SKM-1 (cell line): ENCODE data around the gene LNX1.

Experiments used
- DNase-seq: peaks from one replicate; lab custom pipeline; 2025; ENCODE audit not compliant: unreplicated experiment; lab: John Stamatoyannopoulos, UW

Gene LNX1

DNA sequence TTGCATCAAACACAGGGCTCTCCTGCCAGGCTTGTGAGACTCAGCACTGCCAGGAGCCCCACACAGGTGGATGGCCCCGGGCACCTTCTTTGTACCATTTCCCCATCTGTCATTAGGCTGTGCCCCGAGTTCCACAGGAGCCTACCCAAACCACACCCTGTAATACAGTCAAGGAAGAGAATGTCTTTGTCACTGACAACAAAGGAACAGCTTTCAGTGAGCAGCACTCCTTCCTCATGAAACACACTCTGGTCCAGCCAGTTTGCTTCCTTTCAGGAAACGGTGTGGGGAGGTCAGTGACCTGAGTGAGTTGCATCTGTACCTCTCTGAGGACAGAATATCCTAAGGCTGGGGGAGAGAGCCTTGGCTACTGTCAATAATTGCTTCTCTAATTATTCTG is 53.7 kb downstream of the LNX1 start:
- no peak for DNase-seq

DNA sequence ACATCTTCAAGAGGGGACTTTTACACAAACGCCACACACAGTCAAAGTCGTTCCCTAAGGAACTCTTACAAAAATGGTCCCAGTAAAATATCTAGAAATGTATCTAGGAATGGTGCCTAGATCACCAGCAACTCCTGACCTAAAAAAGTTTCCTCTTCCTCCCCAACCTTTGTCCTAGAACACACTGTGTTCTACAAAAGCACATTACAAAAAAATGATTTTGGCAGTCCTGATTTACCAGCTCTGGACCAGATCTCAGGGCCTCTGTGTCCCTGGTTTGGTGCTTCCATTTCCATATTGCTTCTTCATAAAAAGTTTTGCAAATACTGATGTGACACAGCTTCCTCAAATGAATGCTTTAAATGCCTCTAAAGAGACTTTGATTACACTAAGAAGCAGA is 55.0 kb downstream of the LNX1 start:
- DNase-seq, result no peak

- no peak for DNase-seq
Observed at GRCh38 chr4:53535567-53535966, 55.7 kb downstream of the LNX1 start.

- DNase-seq, result no peak
Observed at GRCh38 chr4:53534684-53535083, 56.6 kb downstream of the LNX1 start.

DNA sequence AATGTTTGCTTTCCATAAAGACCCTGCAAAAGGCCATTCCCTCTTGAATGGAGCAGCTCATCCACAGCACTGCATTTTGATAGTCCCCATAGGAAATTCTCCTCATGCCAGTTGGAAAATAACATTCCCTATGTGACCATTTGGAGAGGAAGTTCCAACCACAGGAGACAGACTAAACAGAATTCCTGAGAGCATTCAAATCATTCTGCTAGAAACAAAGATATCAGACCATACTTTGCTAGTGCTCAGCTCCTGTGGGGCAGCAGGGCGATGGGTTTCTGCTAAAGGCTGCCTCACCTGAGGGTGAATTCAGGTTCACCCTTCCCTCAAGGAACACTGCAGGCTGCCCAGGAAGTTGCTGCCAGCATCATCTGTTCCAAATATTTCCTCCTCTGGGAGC is 58.8 kb downstream of the LNX1 start:
- no peak for DNase-seq

DNA sequence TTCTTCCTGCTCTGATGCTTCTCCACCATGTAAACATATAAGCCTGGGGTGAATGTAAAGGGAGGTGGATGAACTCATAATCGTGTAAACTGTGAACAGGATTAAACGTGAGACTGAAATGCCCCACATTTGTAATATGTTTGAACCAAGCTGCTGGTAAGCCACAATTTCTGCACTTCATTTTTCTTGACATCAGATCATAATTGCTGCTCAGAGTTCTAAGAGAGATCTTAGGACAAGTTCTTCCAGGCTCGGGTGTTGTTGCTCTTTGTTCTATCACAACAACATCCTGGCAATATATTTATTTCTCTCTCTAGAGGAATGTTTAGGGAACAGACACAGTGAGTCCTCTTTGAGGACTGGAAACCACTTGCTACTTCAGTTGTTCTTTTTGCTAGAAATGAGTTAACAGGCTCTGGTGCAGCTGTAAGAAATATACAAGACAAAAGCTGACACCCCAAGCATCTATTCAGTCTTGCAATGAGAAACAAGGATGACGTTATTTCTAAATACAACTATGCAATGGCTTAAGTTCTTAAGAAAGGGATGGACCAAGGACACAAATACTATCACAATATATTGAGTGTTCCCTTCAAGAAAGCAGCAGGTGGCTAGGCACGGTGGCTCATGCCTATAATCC is 59.6 kb downstream of the LNX1 start:
- DNase-seq, result no peak

DNA sequence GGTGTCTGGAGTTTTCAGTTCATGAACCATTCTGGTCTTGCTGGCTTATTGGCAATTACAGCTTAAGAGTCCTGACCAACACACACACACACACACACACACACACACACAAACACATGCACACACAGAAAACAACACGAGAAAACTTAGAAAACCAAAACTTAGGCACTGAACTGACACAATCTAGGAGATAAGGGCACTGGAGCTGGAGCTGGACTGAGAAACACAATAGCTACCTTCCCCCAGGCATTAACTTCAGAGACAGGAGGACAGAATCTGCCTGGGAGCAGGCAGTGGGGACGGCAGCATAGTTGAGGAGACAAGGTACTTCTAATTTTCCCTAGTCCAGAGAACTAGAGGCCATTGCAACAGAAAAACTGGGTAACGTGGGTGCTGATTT is 62.3 kb downstream of the LNX1 start:
- no peak for DNase-seq

GRCh38 chr4:53527930-53528329 is 63.4 kb downstream of the LNX1 start:
- no peak for DNase-seq

- no peak for DNase-seq
Observed at GRCh38 chr4:53527326-53527725, 64.0 kb downstream of the LNX1 start.

DNA sequence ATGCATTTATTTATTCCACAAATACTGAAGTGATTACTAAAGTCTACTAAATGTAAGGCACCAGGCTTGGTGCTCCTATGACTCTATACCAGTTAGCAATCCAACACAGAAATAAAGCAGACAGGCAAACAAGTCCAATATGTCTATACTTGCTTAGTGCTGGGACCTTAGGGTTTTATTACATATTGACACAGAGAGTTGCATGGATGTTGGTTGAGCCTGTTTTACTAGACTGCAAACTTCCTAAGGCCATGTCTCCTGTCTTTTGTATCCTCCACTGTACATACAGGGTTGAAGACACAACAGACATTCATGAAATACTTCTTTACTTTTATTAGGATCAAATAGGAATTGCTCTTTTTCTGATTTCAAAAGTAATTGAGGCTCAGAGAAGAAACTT is 69.0 kb downstream of the LNX1 start:
- DNase-seq, result no peak

DNA sequence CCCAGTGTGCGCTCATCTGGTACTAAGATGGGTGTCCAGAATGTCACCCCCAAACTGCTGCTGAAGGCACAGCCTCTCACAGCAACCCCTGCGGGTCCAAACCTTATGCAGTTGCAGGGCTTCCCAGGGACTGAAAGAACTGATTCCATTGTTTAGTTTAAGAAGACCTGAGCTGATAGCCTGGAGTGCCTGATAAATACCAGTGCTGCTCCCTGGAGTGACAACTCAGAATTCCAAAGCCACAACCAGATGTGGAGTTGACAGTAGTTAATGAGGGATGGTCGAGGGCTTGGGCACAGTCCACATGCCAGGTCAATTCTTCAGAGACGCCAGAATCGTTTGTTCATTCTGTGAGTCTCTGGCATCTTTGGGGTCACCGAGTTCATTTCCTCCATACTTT is 71.2 kb downstream of the LNX1 start:
- no peak for DNase-seq

- no peak for DNase-seq
Observed at GRCh38 chr4:53518807-53519206, 72.5 kb downstream of the LNX1 start.

DNA sequence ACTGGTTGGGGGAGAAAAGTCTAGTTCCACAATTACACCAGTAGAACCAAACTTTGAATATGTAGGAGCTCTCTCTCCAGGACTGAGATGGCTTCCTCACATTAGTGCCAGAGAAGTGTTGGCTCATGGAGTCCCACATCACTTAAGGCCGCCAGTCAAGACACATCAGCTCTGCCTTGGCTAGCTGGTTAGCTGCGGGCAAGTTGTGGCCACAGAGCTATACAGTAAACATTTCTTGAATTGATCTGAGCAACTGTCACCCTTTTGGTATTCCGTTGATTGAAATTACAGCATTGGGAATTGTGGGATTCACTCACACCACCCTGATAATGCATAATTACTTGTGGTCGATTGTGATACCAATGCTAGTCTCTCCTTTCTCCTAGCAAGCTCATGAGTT is 76.2 kb downstream of the LNX1 start:
- no peak for DNase-seq

GRCh38 chr4:53514509-53514908 is 76.8 kb downstream of the LNX1 start:
- DNase-seq, result no peak

DNA sequence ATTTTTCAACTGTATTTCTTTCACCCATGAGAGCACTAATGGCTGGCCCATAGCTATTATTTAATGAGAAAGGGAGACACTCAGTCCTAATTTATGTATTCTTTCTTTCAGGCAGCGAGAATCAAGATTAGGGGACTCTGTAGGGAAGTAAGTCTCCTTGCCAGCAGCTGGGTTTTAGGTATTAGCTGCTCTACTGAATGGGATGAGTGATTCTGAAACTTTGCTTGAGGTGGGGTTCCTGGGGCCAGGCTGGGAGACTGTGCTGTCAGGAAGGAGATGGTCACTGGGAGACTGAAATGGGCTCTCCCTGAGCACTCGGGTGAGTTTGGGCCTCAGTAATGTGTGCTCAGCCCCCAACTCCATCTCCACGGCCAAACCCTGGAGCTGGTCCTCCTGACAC is 78.7 kb downstream of the LNX1 start:
- DNase-seq, result no peak

DNA sequence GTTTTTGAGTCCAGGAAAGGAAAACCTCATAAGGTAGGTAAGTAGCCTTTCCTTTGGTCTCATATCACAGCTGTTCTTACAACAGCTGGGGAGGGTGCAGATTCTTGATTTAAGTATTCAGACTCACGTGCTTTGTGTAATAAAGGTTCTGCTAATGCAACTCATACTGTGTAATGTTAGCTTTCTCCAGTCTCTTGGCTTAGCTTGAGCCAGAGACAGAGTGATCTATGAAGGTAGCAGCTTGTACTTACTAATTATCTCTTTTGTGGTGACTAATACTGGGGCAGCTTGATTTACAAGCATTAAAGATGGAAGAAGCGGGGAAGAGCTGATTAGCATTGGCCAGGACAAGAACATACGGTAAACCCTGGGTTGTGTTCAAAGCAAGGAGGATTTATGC is 80.3 kb downstream of the LNX1 start:
- DNase-seq, result no peak

GRCh38 chr4:53510321-53510720 is 81.0 kb downstream of the LNX1 start:
- no peak for DNase-seq

- DNase-seq, result no peak
Observed at GRCh38 chr4:53508446-53508845, 82.8 kb downstream of the LNX1 start.

DNA sequence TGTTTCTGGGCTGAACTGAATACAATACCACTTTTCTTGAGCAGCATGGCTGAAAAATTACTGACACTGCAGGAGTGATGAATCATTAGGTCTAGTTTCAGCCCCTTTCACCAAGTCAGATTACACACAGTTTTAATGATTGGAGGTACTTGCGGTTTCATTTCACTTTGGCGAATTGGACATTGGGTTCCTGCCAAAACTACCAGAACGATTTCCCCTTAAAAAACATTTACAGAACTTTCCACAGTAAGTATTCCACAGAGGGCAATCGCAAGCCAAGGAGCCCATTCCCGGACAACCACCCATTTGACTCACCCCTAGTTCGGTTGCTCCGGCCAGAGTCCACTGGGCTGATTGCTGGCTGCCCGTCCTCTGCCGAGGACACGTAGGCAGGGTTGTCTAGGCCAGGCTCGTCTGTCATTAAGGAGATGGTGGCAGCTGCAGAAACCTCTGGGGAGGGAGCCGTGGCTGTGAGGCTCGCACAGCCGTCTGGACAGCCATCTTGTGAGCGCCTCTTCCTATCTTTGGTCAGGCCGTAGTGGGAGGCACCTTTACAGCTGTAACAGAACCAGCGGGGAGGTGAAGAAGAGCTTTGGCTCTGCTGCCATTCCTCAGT is 83.5 kb downstream of the LNX1 start:
- no peak for DNase-seq

DNA sequence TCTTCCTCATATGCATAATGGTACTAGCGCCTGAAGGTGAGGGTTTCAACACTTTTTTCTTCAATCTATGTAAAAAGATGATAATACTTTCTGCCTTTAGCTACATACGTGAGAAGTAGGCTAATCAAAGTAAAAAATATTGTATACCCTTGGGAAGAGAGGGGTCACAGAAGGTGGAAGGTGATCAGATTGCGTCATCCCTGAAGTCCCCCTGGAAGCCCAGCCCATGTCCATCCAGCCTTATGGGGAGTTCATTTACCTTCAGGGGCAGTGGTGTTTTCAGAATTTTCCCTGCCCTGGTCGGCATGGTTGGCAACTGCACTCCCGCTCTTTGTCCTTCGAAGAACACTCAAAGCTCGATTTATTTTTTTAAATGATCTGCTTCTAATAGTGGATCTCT is 84.2 kb downstream of the LNX1 start:
- DNase-seq, result no peak

- DNase-seq, result no peak
Observed at GRCh38 chr4:53505947-53506346, 85.3 kb downstream of the LNX1 start.

DNA sequence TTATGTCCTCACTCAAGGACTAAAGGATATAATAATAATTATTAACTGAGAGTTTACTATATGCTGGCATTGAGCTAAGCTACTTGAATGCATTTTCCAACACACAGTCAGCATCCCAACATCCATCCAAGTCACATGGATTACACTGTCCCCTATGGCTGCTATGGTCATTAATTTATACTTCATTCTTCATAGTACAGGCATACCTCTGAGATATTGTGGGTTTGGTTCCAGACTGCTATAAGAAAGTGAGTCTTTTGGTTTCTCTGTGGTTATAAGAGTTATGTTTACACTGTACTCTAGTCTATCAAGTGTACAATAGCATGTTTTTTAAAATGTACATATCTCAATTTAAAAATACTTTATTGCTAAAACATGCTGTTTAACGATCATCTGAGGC is 89.2 kb downstream of the LNX1 start:
- no peak for DNase-seq

DNA sequence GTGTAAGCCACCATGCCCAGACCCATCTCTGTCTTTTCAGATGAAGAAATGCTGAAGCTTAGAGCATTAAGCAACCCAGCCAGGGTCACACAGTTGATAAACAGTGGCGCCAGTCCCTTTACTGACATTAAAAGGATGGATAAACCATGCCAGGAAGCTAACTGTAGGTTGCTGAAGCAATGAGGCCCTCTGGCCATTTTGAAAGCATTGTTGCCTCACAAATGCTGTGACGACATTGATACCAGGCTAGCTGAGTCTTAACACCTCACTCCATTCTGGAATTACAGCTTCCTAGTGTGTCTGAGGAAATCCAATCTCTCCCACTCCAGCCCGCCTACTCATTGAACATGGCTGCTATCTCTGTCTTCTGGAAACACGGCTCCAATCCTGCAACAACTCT is 89.7 kb downstream of the LNX1 start:
- DNase-seq, result no peak
